Loucy (cell line): ENCODE data around the gene FAM193A.

Experiments used
- EZH2phosphoT487 ChIP-seq: fragments of 200-600 bp; IDR thresholded peaks from 2 replicates; pipeline ENCODE4 v1.6.1; 2018; ENCODE audit warnings: antibody characterized with exemption, mild to moderate bottlenecking, moderate library complexity, borderline replicate concordance
- TF ChIP-seq, protein P1 (sequence below): fragments of 200-600 bp; sonication (generic); conservative IDR thresholded peaks from 2 replicates; pipeline ENCODE4 v1.5.1; 2014; ENCODE audit warnings: mild to moderate bottlenecking, antibody characterized with exemption, low read length

DNA sequence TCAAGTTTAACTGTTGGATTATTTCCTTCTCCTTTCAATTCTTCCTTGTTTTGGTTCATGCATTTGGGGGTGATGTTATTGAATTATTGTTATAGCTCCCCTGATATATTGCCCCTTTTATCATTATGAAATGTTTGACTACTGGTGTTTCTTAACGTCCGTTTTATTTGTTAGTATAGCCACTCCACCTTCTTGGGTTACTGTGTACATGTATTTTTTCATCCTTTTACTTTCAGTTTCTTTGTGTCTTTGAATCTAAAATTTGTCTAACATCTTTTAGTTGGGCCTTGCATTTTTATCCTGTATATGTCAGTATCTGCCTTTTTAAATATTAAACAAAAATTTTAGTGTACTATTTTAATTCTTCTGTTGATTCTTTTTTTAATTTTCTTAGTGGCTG, 131.0 kb downstream of the FAM193A start:
- TF ChIP-seq, protein P1, sequence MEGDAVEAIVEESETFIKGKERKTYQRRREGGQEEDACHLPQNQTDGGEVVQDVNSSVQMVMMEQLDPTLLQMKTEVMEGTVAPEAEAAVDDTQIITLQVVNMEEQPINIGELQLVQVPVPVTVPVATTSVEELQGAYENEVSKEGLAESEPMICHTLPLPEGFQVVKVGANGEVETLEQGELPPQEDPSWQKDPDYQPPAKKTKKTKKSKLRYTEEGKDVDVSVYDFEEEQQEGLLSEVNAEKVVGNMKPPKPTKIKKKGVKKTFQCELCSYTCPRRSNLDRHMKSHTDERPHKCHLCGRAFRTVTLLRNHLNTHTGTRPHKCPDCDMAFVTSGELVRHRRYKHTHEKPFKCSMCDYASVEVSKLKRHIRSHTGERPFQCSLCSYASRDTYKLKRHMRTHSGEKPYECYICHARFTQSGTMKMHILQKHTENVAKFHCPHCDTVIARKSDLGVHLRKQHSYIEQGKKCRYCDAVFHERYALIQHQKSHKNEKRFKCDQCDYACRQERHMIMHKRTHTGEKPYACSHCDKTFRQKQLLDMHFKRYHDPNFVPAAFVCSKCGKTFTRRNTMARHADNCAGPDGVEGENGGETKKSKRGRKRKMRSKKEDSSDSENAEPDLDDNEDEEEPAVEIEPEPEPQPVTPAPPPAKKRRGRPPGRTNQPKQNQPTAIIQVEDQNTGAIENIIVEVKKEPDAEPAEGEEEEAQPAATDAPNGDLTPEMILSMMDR, result no peak
- TF ChIP-seq EZH2phosphoT487, result no peak
